ENCODE data around the gene FAM89A. TPM values are rescaled to one million over a fixed set of nuclear protein-coding genes. Genes with fewer than 3 reads are reported as not detected.

Gene FAM89A
- total RNA-seq, 1 donor from 2014 or later = 37.3 TPM

- no peak for DNase-seq (ENCODE audit: extremely low spot score in 2 of 2)
- H3K4me1 ChIP-seq = no peaks in the 10 kb centered on the region
- TF ChIP-seq POLR2AphosphoS5 (IDR thresholded peaks at IDR 0.05; ENCODE audit: insufficient read depth in 1 of 2, low read depth in 1 of 2) (no peak), CTCF (IDR thresholded peaks at IDR 0.05) (no peak), POLR2A (IDR thresholded peaks at IDR 0.05) (no peak)
- intact Hi-C loops (cut with DNase I) = no loop called here
- peaks cover 4% of the 10 kb centered on the region for H3K9me3 ChIP-seq
- H3K27ac ChIP-seq = no peak overlapping the region
- H3K4me3 ChIP-seq = no peak overlapping the region
- H3K36me3 ChIP-seq = peaks cover 0 to 55% of the 10 kb centered on the region in 2 donors
- no peaks in the 10 kb centered on the region for H3K27me3 ChIP-seq
These were observed 39.9 kb downstream of the FAM89A start for GRCh38 chr1:231000201-231000600.

DNA sequence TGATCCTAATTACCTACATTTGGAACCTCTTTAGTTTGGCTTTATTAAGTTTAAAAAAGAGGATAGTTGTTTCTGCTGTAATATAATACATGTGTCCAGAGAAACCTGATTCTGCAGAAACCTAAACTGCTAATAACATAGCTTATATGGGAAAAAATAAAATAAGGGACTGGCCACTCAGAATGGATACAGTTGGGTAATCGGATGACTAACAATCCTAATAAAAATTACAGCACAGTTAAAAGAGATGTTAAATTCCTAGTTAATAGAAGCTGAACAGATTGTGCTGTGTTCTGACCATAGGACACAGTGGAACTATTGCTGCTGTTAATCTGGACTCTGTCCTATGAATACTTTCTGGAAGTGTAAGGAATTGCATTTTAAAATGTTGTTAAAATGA, 45.2 kb downstream of the FAM89A start:
- H3K4me1 ChIP-seq = no peaks in the 10 kb centered on the region
- H3K4me3 ChIP-seq = no peak overlapping the region
- peaks cover 0 to 53% of the 10 kb centered on the region in 2 donors for H3K36me3 ChIP-seq
- intact Hi-C loops (cut with DNase I) = no loop called here
- no peak for DNase-seq (ENCODE audit: extremely low spot score in 2 of 2)
- no peaks in the 10 kb centered on the region for H3K27me3 ChIP-seq
- no peaks in the 10 kb centered on the region for H3K9me3 ChIP-seq
- no peak overlapping the region for H3K27ac ChIP-seq
- no peak for TF ChIP-seq CTCF (IDR thresholded peaks at IDR 0.05)
- no peak for TF ChIP-seq POLR2A (IDR thresholded peaks at IDR 0.05)
- TF ChIP-seq POLR2AphosphoS5 (IDR thresholded peaks at IDR 0.05; ENCODE audit: insufficient read depth in 1 of 2, low read depth in 1 of 2) = no peak

DNA sequence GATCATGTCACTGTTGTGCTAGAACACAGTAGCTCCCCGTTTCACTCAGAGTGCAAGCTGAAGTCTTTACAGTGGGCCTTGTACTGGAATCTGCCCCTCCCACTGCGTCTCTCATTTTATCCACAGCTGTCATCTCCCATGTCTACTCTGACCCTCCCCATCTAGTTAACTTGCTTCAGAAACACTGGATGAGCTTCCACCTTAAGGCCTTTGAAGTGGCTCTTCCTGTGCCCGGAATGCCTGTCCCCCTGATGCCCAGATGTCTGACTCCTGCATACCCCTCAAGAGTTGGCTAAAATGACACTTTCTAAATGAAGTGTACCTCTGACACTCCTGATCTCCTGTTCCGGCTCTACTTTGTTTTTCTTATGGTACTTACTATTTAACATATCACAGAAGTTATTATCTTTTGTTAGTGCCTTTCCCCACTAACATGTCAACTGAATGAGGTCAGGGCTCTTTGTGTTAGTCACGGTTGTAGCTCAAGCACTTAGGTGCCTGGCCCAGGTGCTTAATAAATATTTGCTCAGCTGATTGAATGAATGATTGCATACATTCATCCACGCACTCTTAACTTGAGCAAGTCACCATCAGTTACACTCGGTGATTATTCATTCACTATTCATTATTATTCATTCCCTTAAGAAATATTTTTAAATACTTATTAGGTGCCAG, 47.8 kb downstream of the FAM89A start:
- DNase-seq (ENCODE audit: extremely low spot score in 2 of 2) = no peak
- TF ChIP-seq POLR2A (IDR thresholded peaks at IDR 0.05) (no peak), POLR2AphosphoS5 (IDR thresholded peaks at IDR 0.05; ENCODE audit: insufficient read depth in 1 of 2, low read depth in 1 of 2) (no peak), CTCF (IDR thresholded peaks at IDR 0.05) (no peak)
- Histone ChIP-seq H3K27ac (no peak overlapping the region), H3K9me3 (no peaks in the 10 kb centered on the region), H3K4me3 (no peak overlapping the region), H3K36me3 (peaks cover 0 to 27% of the 10 kb centered on the region in 2 donors), H3K27me3 (no peaks in the 10 kb centered on the region), H3K4me1 (no peaks in the 10 kb centered on the region)
- intact Hi-C loops (cut with DNase I) = no loop called here

DNA sequence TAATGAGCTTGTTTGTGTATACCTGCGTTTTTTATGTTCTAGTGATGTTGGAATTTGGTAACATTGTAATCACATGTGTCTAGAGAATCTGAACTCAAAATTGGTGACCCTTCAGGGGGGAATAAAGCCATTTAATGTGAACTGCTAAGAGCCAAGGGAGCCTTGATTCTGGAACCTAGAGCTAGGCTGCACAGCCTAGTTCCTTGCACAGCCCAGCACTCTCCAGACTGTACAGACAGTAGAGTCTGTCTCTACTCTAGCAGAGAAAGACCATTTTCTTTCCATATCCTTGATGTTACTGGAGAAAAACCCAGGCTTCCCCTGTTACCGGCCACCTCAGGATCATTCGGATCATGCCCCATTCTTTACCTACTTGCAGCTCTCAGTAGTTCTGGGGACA, 52.6 kb downstream of the FAM89A start:
- peaks cover 0 to 15% of the 10 kb centered on the region in 2 donors for H3K36me3 ChIP-seq
- H3K27ac ChIP-seq = no peak overlapping the region
- no peak overlapping the region for H3K4me3 ChIP-seq
- H3K27me3 ChIP-seq = no peaks in the 10 kb centered on the region
- intact Hi-C loops (cut with DNase I) = no loop called here
- H3K9me3 ChIP-seq = no peaks in the 10 kb centered on the region
- no peaks in the 10 kb centered on the region for H3K4me1 ChIP-seq
- TF ChIP-seq CTCF (IDR thresholded peaks at IDR 0.05) (no peak), POLR2A (IDR thresholded peaks at IDR 0.05) (no peak), POLR2AphosphoS5 (IDR thresholded peaks at IDR 0.05; ENCODE audit: insufficient read depth in 1 of 2, low read depth in 1 of 2) (no peak)
- DNase-seq (ENCODE audit: extremely low spot score in 2 of 2) = no peak

DNA sequence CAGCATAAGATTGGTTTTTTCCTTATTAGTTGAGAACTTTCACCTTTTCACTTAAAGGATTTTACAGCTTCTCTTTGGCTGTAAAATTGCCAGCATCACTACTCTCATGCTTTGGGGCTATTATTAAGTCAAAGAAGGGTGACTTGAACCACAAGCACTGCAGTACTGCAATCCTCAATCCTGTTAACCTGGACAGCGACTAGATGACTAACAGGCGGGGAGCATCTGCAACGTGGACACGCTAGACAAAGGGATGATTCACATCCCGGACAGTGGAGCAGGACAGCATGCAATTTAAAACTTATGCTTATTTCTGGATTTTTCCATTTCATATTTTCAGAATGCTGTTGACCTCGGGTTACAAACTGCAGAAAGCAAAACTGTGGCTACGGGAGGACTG, 53.1 kb downstream of the FAM89A start:
- TF ChIP-seq POLR2AphosphoS5 (IDR thresholded peaks at IDR 0.05; ENCODE audit: insufficient read depth in 1 of 2, low read depth in 1 of 2) (no peak), POLR2A (IDR thresholded peaks at IDR 0.05) (no peak), CTCF (IDR thresholded peaks at IDR 0.05) (no peak)
- intact Hi-C loops (cut with DNase I) = no loop called here
- no peak for DNase-seq (ENCODE audit: extremely low spot score in 2 of 2)
- Histone ChIP-seq H3K36me3 (peaks cover 0 to 10% of the 10 kb centered on the region in 2 donors), H3K27ac (no peak overlapping the region), H3K9me3 (no peaks in the 10 kb centered on the region), H3K4me1 (no peaks in the 10 kb centered on the region), H3K27me3 (no peaks in the 10 kb centered on the region), H3K4me3 (no peak overlapping the region)

Data from vagina (tissue), 2 donors.